CD4-positive, alpha-beta T cell treated with Interleukin-4 for 1 hour (primary cell): Measurements from ENCODE around the gene GARIN1A.
"Not testable (repeated sequence)": the region's sequence is repeated elsewhere in the genome, so short reads cannot be mapped to it uniquely, and the experiment has no call there.

ENCODE experiments used
- DNase-seq, 2 donors: peaks; one replicate each; pipeline ENCODE4 v3.0.0-alpha.2; 2020 to 2022

The GARIN1A gene

GRCh38 chr7:128671992-128672391 is at the start of gene GARIN1A:
TSS of gene GARIN1A (plus strand) at chr7:128672292. CDS start at chr7:128672398, 106 bp downstream.
- no peak for DNase-seq

- DNase-seq, result not testable (repeated sequence)
Observed at GRCh38 chr7:128627124-128627523, 45.0 kb upstream of the GARIN1A start.

- DNase-seq, result not testable (repeated sequence)
Observed at GRCh38 chr7:128633915-128634314, 38.2 kb upstream of the GARIN1A start.

GRCh38 chr7:128645206-128645605 is 26.9 kb upstream of the GARIN1A start:
- not testable (repeated sequence) for DNase-seq

GRCh38 chr7:128645844-128646243 is 26.2 kb upstream of the GARIN1A start:
- DNase-seq, result not testable (repeated sequence)

- DNase-seq, result not testable (repeated sequence)
Observed at GRCh38 chr7:128646877-128647276, 25.2 kb upstream of the GARIN1A start.

GRCh38 chr7:128651096-128651495 is 21.0 kb upstream of the GARIN1A start:
- not testable (repeated sequence) for DNase-seq

- DNase-seq, result not testable (repeated sequence)
Observed at GRCh38 chr7:128652606-128653005, 19.5 kb upstream of the GARIN1A start.

- DNase-seq, result not testable (repeated sequence)
Observed at GRCh38 chr7:128653197-128653596, 18.9 kb upstream of the GARIN1A start.

GRCh38 chr7:128654080-128654479 is 18.0 kb upstream of the GARIN1A start:
- not testable (repeated sequence) for DNase-seq

- DNase-seq, result not testable (repeated sequence)
Observed at GRCh38 chr7:128654501-128654900, 17.6 kb upstream of the GARIN1A start.

- not testable (repeated sequence) for DNase-seq
Observed at GRCh38 chr7:128658428-128658827, 13.7 kb upstream of the GARIN1A start.

- no peak for DNase-seq
Observed at GRCh38 chr7:128660596-128660995, 11.5 kb upstream of the GARIN1A start.

GRCh38 chr7:128661446-128661845 is 10.6 kb upstream of the GARIN1A start:
- no peak for DNase-seq

GRCh38 chr7:128662091-128662490 is 10.0 kb upstream of the GARIN1A start:
- DNase-seq, result no peak

- not testable (repeated sequence) for DNase-seq
Observed at GRCh38 chr7:128663223-128663622, 8.9 kb upstream of the GARIN1A start.

GRCh38 chr7:128665057-128665456 is 7.0 kb upstream of the GARIN1A start:
- DNase-seq, result no peak

- no peak for DNase-seq
Observed at GRCh38 chr7:128666200-128666599, 5.9 kb upstream of the GARIN1A start.

GRCh38 chr7:128672927-128673517 is 930 bp downstream of the GARIN1A start:
- DNase-seq, result no peak

GRCh38 chr7:128673571-128673970 is 1.5 kb downstream of the GARIN1A start:
- DNase-seq, result no peak

GRCh38 chr7:128676665-128677064 is 4.6 kb downstream of the GARIN1A start:
- DNase-seq, result no peak

GRCh38 chr7:128679920-128680319 is 7.8 kb downstream of the GARIN1A start:
- DNase-seq, result no peak

GRCh38 chr7:128681794-128682537 is 9.9 kb downstream of the GARIN1A start:
- DNase-seq, result no peak

- DNase-seq, result not testable (repeated sequence)
Observed at GRCh38 chr7:128683270-128683669, 11.2 kb downstream of the GARIN1A start.
